ENCODE results near the gene UBE2E2. TPM values are rescaled to one million over a fixed set of nuclear protein-coding genes. Genes with fewer than 3 reads are reported as not detected.

UBE2E2 gene
- polyA plus RNA-seq, 1 donor from 2014 or later = 19.8 TPM

GRCh38 chr3:23256741-23257435 is 53.8 kb downstream of the UBE2E2 start:
- no peak for TF ChIP-seq SMC3 (conservative IDR thresholded peaks at IDR 0.05; ENCODE audit: poor library complexity)
- no peak for TF ChIP-seq EZH2 (IDR thresholded peaks at IDR 0.05; ENCODE audit: borderline replicate concordance, insufficient read depth, low read length, poor library complexity, severe bottlenecking)
- Histone ChIP-seq H2AFZ (ENCODE audit: low read depth, low read length) (no peak overlapping the region), H3K79me2 (replicated peaks; ENCODE audit: insufficient read depth, low read length) (no peaks in the 10 kb centered on the region), H3K4me3 (ENCODE audit: low read length) (no peak overlapping the region), H3K27ac (ENCODE audit: low read length) (no peak overlapping the region), H3F3A (ENCODE audit: insufficient read depth, low read length, poor library complexity, severe bottlenecking) (no peaks in the 10 kb centered on the region), H3K9me2 (ENCODE audit: insufficient read depth, low read length) (no peaks in the 10 kb centered on the region), H3K9ac (ENCODE audit: low read length) (no peak overlapping the region), H3K9me3 (ENCODE audit: low read length) (no peaks in the 10 kb centered on the region), H3K4me2 (ENCODE audit: low read length) (no peak overlapping the region), H3K36me3 (ENCODE audit: insufficient read depth, low read length) (no peaks in the 10 kb centered on the region), H4K20me1 (ENCODE audit: insufficient read depth) (no peaks in the 10 kb centered on the region), H3K27me3 (ENCODE audit: insufficient read depth, low read depth, low read length) (no peaks in the 10 kb centered on the region)

GRCh38 chr3:23258110-23258509 is 55.0 kb downstream of the UBE2E2 start:
- no peaks in the 10 kb centered on the region for H3K79me2 ChIP-seq (replicated peaks; ENCODE audit: insufficient read depth, low read length)

More at GRCh38 chr3:23258110-23258509, 55.0 kb downstream of the UBE2E2 start:
- TF ChIP-seq EZH2 (IDR thresholded peaks at IDR 0.05; ENCODE audit: borderline replicate concordance, insufficient read depth, low read length, poor library complexity, severe bottlenecking) = no peak
- TF ChIP-seq POLR2AphosphoS5 (IDR thresholded peaks at IDR 0.05) = no peak
- TF ChIP-seq CTCF (IDR thresholded peaks at IDR 0.05; ENCODE audit: poor library complexity, severe bottlenecking) = no peak
- TF ChIP-seq MXI1 (conservative IDR thresholded peaks at IDR 0.05; ENCODE audit: poor library complexity, severe bottlenecking) = no peak
- no peak for TF ChIP-seq EP300 (conservative IDR thresholded peaks at IDR 0.05; ENCODE audit: poor library complexity, severe bottlenecking)
- no peak for TF ChIP-seq RAD21 (conservative IDR thresholded peaks at IDR 0.05)
- no peak for TF ChIP-seq TAF1 (IDR thresholded peaks at IDR 0.05; ENCODE audit: low read depth)
- TF ChIP-seq REST (IDR thresholded peaks at IDR 0.05; ENCODE audit: borderline replicate concordance) = no peak
- no peak for TF ChIP-seq SMC3 (conservative IDR thresholded peaks at IDR 0.05; ENCODE audit: poor library complexity)
- no peak overlapping the region for H3K4me2 ChIP-seq (ENCODE audit: low read length)
- H4K20me1 ChIP-seq (ENCODE audit: insufficient read depth) = no peaks in the 10 kb centered on the region
- H3F3A ChIP-seq (ENCODE audit: insufficient read depth, low read length, poor library complexity, severe bottlenecking) = no peaks in the 10 kb centered on the region
- H2AFZ ChIP-seq (ENCODE audit: low read depth, low read length) = no peak overlapping the region
- no peaks in the 10 kb centered on the region for H3K36me3 ChIP-seq (ENCODE audit: insufficient read depth, low read length)
- no peaks in the 10 kb centered on the region for H3K9me3 ChIP-seq (ENCODE audit: low read length)
- H3K9me2 ChIP-seq (ENCODE audit: insufficient read depth, low read length) = no peaks in the 10 kb centered on the region
- H3K27ac ChIP-seq (ENCODE audit: low read length) = no peak overlapping the region
- no peaks in the 10 kb centered on the region for H3K27me3 ChIP-seq (ENCODE audit: insufficient read depth, low read depth, low read length)
- H3K4me3 ChIP-seq (ENCODE audit: low read length) = no peak overlapping the region
- H3K9ac ChIP-seq (ENCODE audit: low read length) = no peak overlapping the region
